Mesenchymal stem cell (in vitro differentiated cells and primary cell): ENCODE data around the gene NRSN2.

Source experiments
- DNase-seq: peaks from one replicate; pipeline ENCODE4 v3.0.0-alpha.2; 2013
- H2AFZ ChIP-seq: one replicate; pipeline ENCODE4 v1.6.1; 2013; ENCODE audit warnings: low read depth, mild to moderate bottlenecking, control low read depth, inconsistent platforms, low read length, moderate library complexity
- H2AK5ac ChIP-seq: 2 replicates; pipeline ENCODE4 v1.6.1; 2013; ENCODE audit warnings: low read length, moderate library complexity, mild to moderate bottlenecking, inconsistent platforms; ENCODE audit not compliant: severe bottlenecking
- H2BK120ac ChIP-seq: one replicate; pipeline ENCODE4 v1.6.1; 2013; ENCODE audit warnings: low read depth, mild to moderate bottlenecking, inconsistent platforms, low read length, moderate library complexity
- H2BK12ac ChIP-seq, 2 experiments: one replicate each; pipeline ENCODE4 v1.6.1; 2013; ENCODE audit warnings: inconsistent platforms in 2 of 2, low read length in 2 of 2, mild to moderate bottlenecking in 2 of 2, moderate library complexity in 2 of 2, control low read depth in 1 of 2
- H2BK15ac ChIP-seq: one replicate; pipeline ENCODE4 v1.6.1; 2013; ENCODE audit warnings: mild to moderate bottlenecking, low read depth, inconsistent platforms; ENCODE audit not compliant: poor library complexity, severe bottlenecking
- H2BK5ac ChIP-seq: 2 replicates; pipeline ENCODE4 v1.6.1; 2013; ENCODE audit warnings: low read depth, mild to moderate bottlenecking, low read length, control low read depth, inconsistent platforms; ENCODE audit not compliant: poor library complexity, severe bottlenecking
- H3K14ac ChIP-seq, 2 experiments: one replicate each; pipeline ENCODE4 v1.6.1; 2013; ENCODE audit warnings: inconsistent platforms in 2 of 2, low read length in 2 of 2, control low read depth in 1 of 2, mild to moderate bottlenecking in 1 of 2, moderate library complexity in 1 of 2
- H3K18ac ChIP-seq, 2 experiments: one replicate each; pipeline ENCODE4 v1.6.1; 2013; ENCODE audit warnings: inconsistent platforms in 2 of 2, low read length in 2 of 2, control low read depth in 1 of 2, low read depth in 1 of 2, mild to moderate bottlenecking in 1 of 2
- H3K23ac ChIP-seq, 2 experiments: one replicate each; pipeline ENCODE4 v1.6.1; 2013; ENCODE audit warnings: inconsistent platforms in 2 of 2, low read length in 2 of 2, mild to moderate bottlenecking in 2 of 2, moderate library complexity in 2 of 2, control low read depth in 1 of 2
- H3K27ac ChIP-seq: 2 replicates; pipeline ENCODE4 v1.5.1; 2013; ENCODE audit warnings: mild to moderate bottlenecking, moderate library complexity, low read length, control low read depth, inconsistent platforms; ENCODE audit not compliant: poor library complexity, severe bottlenecking
- H3K27me3 ChIP-seq, 2 experiments: 2 replicates each; pipeline versions ENCODE4 v1.6.1 to v1.7.0; 2013; ENCODE audit warnings: low read length in 2 of 2, mild to moderate bottlenecking in 2 of 2, moderate library complexity in 2 of 2, control low read depth in 1 of 2, inconsistent platforms in 1 of 2; ENCODE audit not compliant: control insufficient read depth in 1 of 2, insufficient read depth in 1 of 2
- H3K36me3 ChIP-seq, 2 experiments: 2 replicates each; pipeline versions ENCODE4 v1.6.1 to v1.7.0; 2013; ENCODE audit warnings: low read length in 2 of 2, control low read depth in 1 of 2, inconsistent platforms in 1 of 2, low read depth in 1 of 2, mild to moderate bottlenecking in 1 of 2; ENCODE audit not compliant: insufficient read depth in 2 of 2, control insufficient read depth in 1 of 2
- H3K4ac ChIP-seq, 2 experiments: one replicate each; pipeline ENCODE4 v1.6.1; 2013; ENCODE audit warnings: inconsistent platforms in 2 of 2, low read length in 2 of 2, mild to moderate bottlenecking in 2 of 2, moderate library complexity in 2 of 2, control low read depth in 1 of 2, low read depth in 1 of 2
- H3K4me1 ChIP-seq: 2 replicates; pipeline ENCODE4 v1.6.1; 2013; ENCODE audit warnings: low read depth, low read length, control low read depth; ENCODE audit not compliant: control insufficient read depth, insufficient read depth
- H3K4me2 ChIP-seq: 2 replicates; pipeline ENCODE4 v1.6.1; 2013; ENCODE audit warnings: low read length, mild to moderate bottlenecking, inconsistent platforms; ENCODE audit not compliant: poor library complexity, severe bottlenecking
- H3K4me3 ChIP-seq, 2 experiments: 2 replicates each; pipeline versions ENCODE4 v1.5.1 to v1.7.0; 2013; ENCODE audit warnings: low read length in 2 of 2, mild to moderate bottlenecking in 2 of 2, control low read depth in 1 of 2, low read depth in 1 of 2; ENCODE audit not compliant: insufficient read depth in 1 of 2
- H3K79me1 ChIP-seq: replicated peaks from 2 replicates; pipeline ENCODE4 v1.6.1; 2013; ENCODE audit warnings: mild to moderate bottlenecking, control low read depth, low read length, inconsistent platforms; ENCODE audit not compliant: poor library complexity, severe bottlenecking
- H3K9ac ChIP-seq: 2 replicates; pipeline ENCODE4 v1.7.0; 2013; ENCODE audit warnings: mild to moderate bottlenecking, low read length, moderate library complexity
- H3K9me3 ChIP-seq: 2 replicates; pipeline ENCODE4 v1.7.0; 2013; ENCODE audit warnings: mild to moderate bottlenecking, low read length; ENCODE audit not compliant: control insufficient read depth
- H4K8ac ChIP-seq: one replicate; pipeline ENCODE4 v1.6.1; 2013; ENCODE audit warnings: inconsistent platforms, mild to moderate bottlenecking, low read length, moderate library complexity
- H4K91ac ChIP-seq: one replicate; pipeline ENCODE4 v1.6.1; 2013; ENCODE audit warnings: mild to moderate bottlenecking, low read length, inconsistent platforms
- WGBS: methylation state at CpG from one replicate; pipeline ENCODE4 v1.1.7; 2013; ENCODE audit warnings: mixed read lengths; 5-methylcytosine and 5-hydroxymethylcytosine counted together

NRSN2 gene

GRCh38 chr20:308427-309038 lies 38.4 kb upstream of the NRSN2 start:
- no peak overlapping the region for H2AFZ ChIP-seq
- H3K27ac ChIP-seq: peak overlapping the region; percentile 91
- H3K4me2 ChIP-seq: no peak overlapping the region
- H2BK120ac ChIP-seq: peak overlapping the region; percentile 39
- H3K4ac ChIP-seq: peak overlapping the region; percentile 27 to 73
- peaks cover 4% of the 10 kb centered on the region for H3K4me1 ChIP-seq
- no peaks in the 10 kb centered on the region for H3K36me3 ChIP-seq
- peak overlapping the region; percentile 96 for H3K9ac ChIP-seq
- H3K14ac ChIP-seq: no peak overlapping the region
- H3K27me3 ChIP-seq: no peaks in the 10 kb centered on the region
- peaks cover 2% of the 10 kb centered on the region for H3K79me1 ChIP-seq
- WGBS: 89% methylated on average over 7 of the region's 7 CpGs
- H2BK12ac ChIP-seq: peak overlapping the region; percentile 69 to 73
- no peak overlapping the region for H2BK5ac ChIP-seq
- DNase-seq: no peak
- no peak overlapping the region for H3K23ac ChIP-seq
- no peak overlapping the region for H3K4me3 ChIP-seq
- peak overlapping the region; percentile 29 to 85 for H3K18ac ChIP-seq
- H2BK15ac ChIP-seq: no peak overlapping the region
- peak overlapping the region; percentile 62 for H4K91ac ChIP-seq
- H3K9me3 ChIP-seq: no peaks in the 10 kb centered on the region
- H2AK5ac ChIP-seq: peak overlapping the region; percentile 24
- H4K8ac ChIP-seq: peak overlapping the region; percentile 73

- H2BK5ac ChIP-seq: no peak overlapping the region
- peak overlapping the region; percentile 89 for H2BK120ac ChIP-seq
- 0% methylated on average over 6 of the region's 6 CpGs for WGBS
- no peak overlapping the region for H2AK5ac ChIP-seq
- H3K4ac ChIP-seq: peak overlapping the region; percentile 48 to 96
- peak overlapping the region; percentile 47 to 78 for H3K4me3 ChIP-seq
- H3K18ac ChIP-seq: peak overlapping the region; percentile 86 to 92
- peak overlapping the region; percentile 12 for H2BK15ac ChIP-seq
- peak overlapping the region; percentile 90 for H4K91ac ChIP-seq
- DNase-seq: no peak
- peak overlapping the region; percentile 81 for H4K8ac ChIP-seq
- H3K4me1 ChIP-seq: peaks cover 5% of the 10 kb centered on the region
- H2AFZ ChIP-seq: peak overlapping the region; percentile 43
- H3K36me3 ChIP-seq: no peaks in the 10 kb centered on the region
- no peaks in the 10 kb centered on the region for H3K27me3 ChIP-seq
- H3K9ac ChIP-seq: peak overlapping the region; percentile 96
- peak overlapping the region; percentile 39 to 55 for H3K14ac ChIP-seq
- H3K23ac ChIP-seq: peak overlapping the region in 1 of 2 experiments; percentile 95
- peak overlapping the region; percentile 91 for H3K27ac ChIP-seq
- no peaks in the 10 kb centered on the region for H3K9me3 ChIP-seq
- H3K4me2 ChIP-seq: peak overlapping the region; percentile 89
- H3K79me1 ChIP-seq: no peaks in the 10 kb centered on the region
- H2BK12ac ChIP-seq: peak overlapping the region; percentile 51 to 90
These were observed 37.5 kb upstream of the NRSN2 start for GRCh38 chr20:309306-309840.

GRCh38 chr20:309841-310644 lies 36.9 kb upstream of the NRSN2 start:
- Histone ChIP-seq H2BK15ac (peak overlapping the region; percentile 12), H3K4me1 (peaks cover 5% of the 10 kb centered on the region), H2BK5ac (peak overlapping the region; percentile 81), H3K36me3 (no peaks in the 10 kb centered on the region), H2BK12ac (peak overlapping the region; percentile 51 to 90), H3K18ac (peak overlapping the region; percentile 86 to 92), H2BK120ac (peak overlapping the region; percentile 89), H3K14ac (peak overlapping the region; percentile 39 to 55), H4K91ac (peak overlapping the region; percentile 90), H3K79me1 (no peaks in the 10 kb centered on the region), H3K9me3 (no peaks in the 10 kb centered on the region), H3K27me3 (no peaks in the 10 kb centered on the region), H3K27ac (peak overlapping the region; percentile 91), H2AK5ac (no peak overlapping the region), H3K9ac (peak overlapping the region; percentile 96), H3K4me2 (peak overlapping the region; percentile 89), H2AFZ (peak overlapping the region; percentile 43), H3K4ac (peak overlapping the region; percentile 48 to 96), H3K23ac (peak overlapping the region in 1 of 2 experiments; percentile 70), H4K8ac (peak overlapping the region; percentile 89), H3K4me3 (peak overlapping the region; percentile 47 to 78)
- DNase-seq: peak; percentile 100
- under 1% methylated on average over 29 of the region's 31 CpGs for WGBS

GRCh38 chr20:310645-311044 lies 36.3 kb upstream of the NRSN2 start:
- H3K23ac ChIP-seq: no peak overlapping the region
- H3K79me1 ChIP-seq: no peaks in the 10 kb centered on the region
- no peak overlapping the region for H4K8ac ChIP-seq
- no peak overlapping the region for H2AFZ ChIP-seq
- H2BK5ac ChIP-seq: no peak overlapping the region
- H3K4me2 ChIP-seq: no peak overlapping the region
- no peak overlapping the region for H2AK5ac ChIP-seq
- H3K14ac ChIP-seq: no peak overlapping the region
- H3K4ac ChIP-seq: no peak overlapping the region
- H2BK15ac ChIP-seq: no peak overlapping the region
- H3K27ac ChIP-seq: no peak overlapping the region
- H4K91ac ChIP-seq: no peak overlapping the region
- no peak overlapping the region for H2BK120ac ChIP-seq
- no peaks in the 10 kb centered on the region for H3K36me3 ChIP-seq
- H3K9ac ChIP-seq: peak overlapping the region; percentile 96
- no peaks in the 10 kb centered on the region for H3K27me3 ChIP-seq
- no peak overlapping the region for H2BK12ac ChIP-seq
- no peak for DNase-seq
- H3K4me3 ChIP-seq: peak overlapping the region in 1 of 2 experiments; percentile 19
- peaks cover 5% of the 10 kb centered on the region for H3K4me1 ChIP-seq
- 0% methylated on average over 1 of the region's 7 CpGs for WGBS
- H3K9me3 ChIP-seq: no peaks in the 10 kb centered on the region
- no peak overlapping the region for H3K18ac ChIP-seq
